SIG-M5 treated with dmso at 0.1 percent for 504 hours (cell line): ENCODE measurements around the gene RGS8.
A peak's percentile ranks its signal among the peaks of the same experiment; 100 is the strongest.

Experiments
- DNase-seq: peaks from one replicate; lab custom pipeline; 2025; ENCODE audit not compliant: unreplicated experiment; lab: John Stamatoyannopoulos, UW

The RGS8 gene

GRCh38 chr1:182641561-182641960, 42.8 kb downstream of the RGS8 start:
- no peak for DNase-seq

- no peak for DNase-seq
Observed at GRCh38 chr1:182639330-182639729, 45.1 kb downstream of the RGS8 start.

- no peak for DNase-seq
Observed at GRCh38 chr1:182637769-182638168, 46.6 kb downstream of the RGS8 start.

- peak; percentile 15 for DNase-seq
Observed at GRCh38 chr1:182635871-182636270, 48.5 kb downstream of the RGS8 start.
